Endothelial cell of umbilical vein (primary cell): Measurements from ENCODE around the gene ZNF304. TPM values are rescaled to one million over a fixed set of nuclear protein-coding genes. Genes with fewer than 3 reads are reported as not detected.

Experiments used
- BruUV-seq: library from RNA; stranded (reverse); fragments of 400-500 nt; replicated peaks from 2 replicates; lab custom pipeline; 2021; lab: Mats Ljungman, UMichigan
- CTCF ChIA-PET: fragments of 300-600, 350-600 bp; sonication (Branson Sonifier 250); formaldehyde crosslinking; loops from one replicate; lab custom pipeline; 2021; ENCODE audit warnings: antibody characterized with exemption, inconsistent platforms; lab: Charles Lee
- POLR2A ChIA-PET: fragments of 300-600, 350-600 bp; sonication (Branson Sonifier 250); formaldehyde crosslinking; loops from one replicate; lab custom pipeline; 2021; ENCODE audit warnings: antibody characterized with exemption, inconsistent platforms; lab: Charles Lee
- DNase-seq: peaks from one replicate; pipeline ENCODE4 v3.0.0-alpha.2; 2011; ENCODE audit warnings: low read depth, low spot score
- FAIRE-seq: peaks from 2 replicates; lab custom pipeline; 2011; peaks lifted over from hg19 to GRCh38; lab: Jason Lieb, UNC
- H2AFZ ChIP-seq: 2 replicates; pipeline ENCODE4 v1.6.0; 2012; ENCODE audit warnings: low read depth, low read length, control low read depth, inconsistent platforms
- H3K27ac ChIP-seq: 2 replicates; pipeline ENCODE4 v1.5.1; 2011; ENCODE audit warnings: low read depth, mild to moderate bottlenecking, control low read depth, low read length, moderate library complexity; ENCODE audit not compliant: insufficient read depth
- H3K27me3 ChIP-seq, 2 experiments: 2 replicates each; pipeline versions ENCODE4 v1.6.0 to v1.6.1; 2011; ENCODE audit warnings: low read length in 2 of 2, mixed read lengths in 1 of 2; ENCODE audit not compliant: control insufficient read depth in 2 of 2, insufficient read depth in 2 of 2
- H3K36me3 ChIP-seq, 2 experiments: 2 replicates in 1 of 2; 3 replicates in 1 of 2; pipeline ENCODE4 v1.5.1; 2011; ENCODE audit warnings: low read length in 2 of 2, mild to moderate bottlenecking in 1 of 2, moderate library complexity in 1 of 2; ENCODE audit not compliant: control insufficient read depth in 2 of 2, insufficient read depth in 2 of 2; ENCODE audit errors: extremely low read depth in 1 of 2
- H3K4me1 ChIP-seq: 3 replicates; pipeline ENCODE4 v1.5.1; 2011; ENCODE audit warnings: mild to moderate bottlenecking, low read length; ENCODE audit not compliant: control insufficient read depth, insufficient read depth; ENCODE audit errors: extremely low read depth
- H3K4me2 ChIP-seq: 2 replicates; pipeline ENCODE4 v1.6.1; 2011; ENCODE audit warnings: low read length, control low read depth, mixed read lengths; ENCODE audit not compliant: insufficient read depth
- H3K4me3 ChIP-seq, 3 experiments: fragments of 200-600 bp in 1 of 3; sonication (generic), shearing (Covaris generic) in 1 of 3; replicated peaks in 1 of 3; 2 replicates each; pipeline ENCODE4 v1.5.1; 2011 to 2016; ENCODE audit warnings: control low read depth in 3 of 3, low read length in 3 of 3, mild to moderate bottlenecking in 2 of 3, inconsistent platforms in 1 of 3, low read depth in 1 of 3, moderate library complexity in 1 of 3; ENCODE audit not compliant: insufficient read depth in 1 of 3
- H3K79me2 ChIP-seq: 2 replicates; pipeline ENCODE4 v1.6.0; 2012; ENCODE audit warnings: low read length, inconsistent platforms; ENCODE audit not compliant: control insufficient read depth, insufficient read depth
- H3K9ac ChIP-seq: replicated peaks from 2 replicates; pipeline ENCODE3; 2011; ENCODE audit warnings: low read length, control low read depth; ENCODE audit not compliant: insufficient read depth; ENCODE audit errors: extremely low read depth
- H3K9me1 ChIP-seq: replicated peaks from 3 replicates; pipeline ENCODE4 v1.6.0; 2011; ENCODE audit warnings: mild to moderate bottlenecking, low read length; ENCODE audit not compliant: control insufficient read depth, insufficient read depth; ENCODE audit errors: extremely low read depth
- H3K9me3 ChIP-seq: replicated peaks from 2 replicates; pipeline ENCODE4 v1.5.1; 2012; ENCODE audit warnings: low read length, inconsistent platforms; ENCODE audit not compliant: control insufficient read depth, insufficient read depth
- H4K20me1 ChIP-seq: replicated peaks from 2 replicates; pipeline ENCODE3; 2011; ENCODE audit warnings: mild to moderate bottlenecking, low read length; ENCODE audit not compliant: control insufficient read depth, insufficient read depth; ENCODE audit errors: extremely low read depth
- EZH2 ChIP-seq: IDR thresholded peaks from 2 replicates; pipeline ENCODE4 v1.6.1; 2012; ENCODE audit warnings: borderline replicate concordance, low read depth, mild to moderate bottlenecking, moderate library complexity, low read length, inconsistent platforms; ENCODE audit not compliant: severe bottlenecking
- FOS ChIP-seq: IDR thresholded peaks from 2 replicates; pipeline ENCODE4 v1.6.1; 2011; ENCODE audit warnings: mild to moderate bottlenecking, low read length, moderate library complexity, borderline replicate concordance; ENCODE audit not compliant: insufficient read depth
- GATA2 ChIP-seq: IDR thresholded peaks from 2 replicates; pipeline ENCODE4 v1.7.0; 2011; ENCODE audit warnings: low read depth, mild to moderate bottlenecking, moderate library complexity, mixed read lengths, low read length; ENCODE audit not compliant: insufficient read length, insufficient read depth
- JUN ChIP-seq: IDR thresholded peaks from 2 replicates; pipeline ENCODE4 v1.6.1; 2011; ENCODE audit warnings: borderline replicate concordance, low read depth; ENCODE audit not compliant: insufficient read length, insufficient read depth
- MYC ChIP-seq: IDR thresholded peaks from one replicate; pipeline ENCODE4 v1.6.1; 2011; ENCODE audit warnings: mild to moderate bottlenecking, low read depth, low read length
- POLR2A ChIP-seq: IDR thresholded peaks from 2 replicates; pipeline ENCODE4 v1.6.1; 2012; ENCODE audit warnings: low read depth, mild to moderate bottlenecking, control low read depth, low read length
- POLR2AphosphoS5 ChIP-seq: IDR thresholded peaks from 2 replicates; pipeline ENCODE4 v1.6.1; 2012; ENCODE audit warnings: low read depth, mild to moderate bottlenecking, control low read depth, low read length, moderate library complexity; ENCODE audit not compliant: insufficient read depth
- dilution Hi-C: fragments of 300-500 bp; cut with MboI; formaldehyde crosslinking; loops from one replicate; pipeline ENCODE4 v1.15.0; 2019; ENCODE audit warnings: low sequenced_read_pairs; ENCODE audit not compliant: extremely low pct_ligation_motif_present
- intact Hi-C: fragments of 100-400 bp; cut with micrococcal nuclease; formaldehyde crosslinking; loops from one replicate; pipeline ENCODE4 v1.10.0; 2022
- polyA plus RNA-seq, 4 experiments: library from polyadenylated mRNA; depleted of rRNA in 3 of 4; stranded (reverse) in 3 of 4; unstranded in 1 of 4; fragments of >200 nt; gene quantifications; 2 replicates each; pipeline versions ENCODE4 v1.2.1 to v1.2.3, GENCODE V29; 2011 to 2012; ENCODE audit warnings: missing spikeins in 1 of 4
- total RNA-seq: library from RNA; stranded (reverse); gene quantifications from 2 replicates; pipeline ENCODE4 v1.2.3, GENCODE V29; 2021

Gene ZNF304
- total and polyA plus RNA-seq, 2 donors (not counting 3 experiments of a cell fraction or from before 2014, with no cell fraction given) = 2.5 to 5.3 TPM

DNA sequence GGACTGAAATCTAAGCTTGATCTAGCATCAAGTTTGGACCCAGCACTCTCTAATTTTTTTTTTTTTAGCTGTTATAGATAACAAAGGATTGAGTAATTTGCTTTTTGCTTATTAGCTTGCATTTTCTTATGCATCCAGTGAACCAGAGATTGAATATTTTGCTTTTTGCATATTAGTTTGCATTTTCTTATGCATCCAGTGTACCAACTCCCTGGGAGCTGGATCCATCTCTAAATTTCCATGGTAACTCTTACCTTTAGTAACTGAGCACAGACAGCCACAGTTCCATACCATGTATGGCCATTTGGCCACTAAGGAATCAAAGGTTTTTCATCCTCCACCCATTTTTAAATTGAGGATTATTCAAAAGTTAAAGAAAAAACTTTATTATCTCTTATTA, 29.9 kb downstream of the ZNF304 start:
- Histone ChIP-seq H3K9me3 (peaks cover 13% of the 10 kb centered on the region), H3K27ac (no peak overlapping the region), H2AFZ (no peak overlapping the region), H3K36me3 (peaks cover 0 to 10% of the 10 kb centered on the region in 2 experiments), H3K27me3 (no peaks in the 10 kb centered on the region), H3K9ac (no peak overlapping the region), H3K4me3 (no peak overlapping the region), H3K79me2 (no peaks in the 10 kb centered on the region), H4K20me1 (no peaks in the 10 kb centered on the region), H3K9me1 (no peaks in the 10 kb centered on the region), H3K4me1 (no peaks in the 10 kb centered on the region), H3K4me2 (no peak overlapping the region)
- no peak for DNase-seq
- no peak for FAIRE-seq
- ChIA-PET CTCF (no interaction called here), POLR2A (no interaction called here)
- no TSS peak for BruUV-seq
- TF ChIP-seq POLR2A (no peak), JUN (no peak), POLR2AphosphoS5 (no peak), GATA2 (no peak), FOS (no peak), EZH2 (no peak)
- dilution Hi-C loops (loop anchor here (10.0 kb wide), 1 partner anchor 196 kb away; no protein-coding TSS in a partner anchor), intact Hi-C loops (no loop called here)

- H3K79me2 ChIP-seq = no peaks in the 10 kb centered on the region
- no peak for TF ChIP-seq MYC
- no peak for TF ChIP-seq GATA2
- TF ChIP-seq JUN = no peak
- BruUV-seq = no TSS peak
- no peak overlapping the region for H3K4me2 ChIP-seq
- H3K36me3 ChIP-seq = peaks cover 0 to 2% of the 10 kb centered on the region in 2 experiments
- CTCF ChIA-PET = no interaction called here
- H3K4me1 ChIP-seq = no peaks in the 10 kb centered on the region
- POLR2A ChIA-PET = no interaction called here
- H3K4me3 ChIP-seq = no peak overlapping the region
- H3K27ac ChIP-seq = no peak overlapping the region
- DNase-seq (no peak), FAIRE-seq (no peak)
- H3K9me1 ChIP-seq = no peaks in the 10 kb centered on the region
- H3K9me3 ChIP-seq = peaks cover 4% of the 10 kb centered on the region
- H3K9ac ChIP-seq = no peak overlapping the region
- H3K27me3 ChIP-seq = no peaks in the 10 kb centered on the region
- dilution Hi-C loops = loop anchor here (10.0 kb wide), 1 partner anchor 198 kb away; no protein-coding TSS in a partner anchor
- no peaks in the 10 kb centered on the region for H4K20me1 ChIP-seq
- no peak overlapping the region for H2AFZ ChIP-seq
- intact Hi-C loops = no loop called here
These were observed 31.9 kb downstream of the ZNF304 start for GRCh38 chr19:57382806-57383488.
